Stimulated activated naive CD4-positive, alpha-beta T cell treated with Interleukin-2 at 50 U/mL for 16 hours (primary cell): ENCODE measurements around the gene TMEM184A.
A peak's percentile ranks its signal among the peaks of the same experiment; 100 is the strongest.
"Not testable (repeated sequence)": the region's sequence is repeated elsewhere in the genome, so short reads cannot be mapped to it uniquely, and the experiment has no call there.

ENCODE experiments used
- DNase-seq: peaks from one replicate; lab custom pipeline; 2025; lab: John Stamatoyannopoulos, UW

TMEM184A gene

DNA sequence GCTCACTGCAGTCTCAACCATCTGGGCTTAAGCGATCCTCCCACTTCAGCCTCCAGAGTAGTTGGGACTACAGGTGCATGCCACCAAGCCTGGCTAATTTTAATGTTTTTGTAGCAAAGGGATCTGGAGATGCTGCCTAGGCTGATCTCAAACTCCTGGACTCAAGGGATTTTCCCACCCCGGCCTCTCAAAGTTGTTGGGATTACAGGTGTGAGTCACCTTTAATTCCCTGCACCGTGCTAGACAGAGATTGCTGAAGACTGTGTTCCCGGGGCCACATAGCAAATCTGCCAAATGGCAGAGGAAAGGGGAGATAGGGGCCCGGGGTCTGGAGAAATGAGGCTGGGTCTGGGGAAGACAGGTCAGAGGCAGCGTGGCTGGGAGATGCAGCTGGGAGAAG lies 34.5 kb upstream of the TMEM184A start:
- no peak for DNase-seq

DNA sequence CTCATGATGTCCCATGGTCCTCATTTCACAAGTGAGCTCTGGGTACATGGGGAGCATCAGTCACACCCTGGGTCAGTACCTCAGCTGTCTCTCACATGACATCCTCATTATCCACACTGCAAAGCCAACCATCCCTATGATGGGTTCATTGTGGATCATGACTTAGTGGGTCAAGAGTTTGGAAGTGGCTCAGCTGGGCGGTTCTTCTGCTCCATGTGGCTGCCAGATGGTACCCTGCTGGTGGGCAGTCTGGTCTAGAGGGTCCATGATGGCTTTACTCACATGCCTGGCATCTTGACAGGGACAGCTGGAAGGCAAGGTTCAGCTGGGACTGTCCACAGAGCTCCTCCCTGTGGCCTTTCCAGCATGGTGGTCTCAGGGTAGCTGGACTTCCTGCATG lies 33.0 kb upstream of the TMEM184A start:
- DNase-seq: no peak

DNA sequence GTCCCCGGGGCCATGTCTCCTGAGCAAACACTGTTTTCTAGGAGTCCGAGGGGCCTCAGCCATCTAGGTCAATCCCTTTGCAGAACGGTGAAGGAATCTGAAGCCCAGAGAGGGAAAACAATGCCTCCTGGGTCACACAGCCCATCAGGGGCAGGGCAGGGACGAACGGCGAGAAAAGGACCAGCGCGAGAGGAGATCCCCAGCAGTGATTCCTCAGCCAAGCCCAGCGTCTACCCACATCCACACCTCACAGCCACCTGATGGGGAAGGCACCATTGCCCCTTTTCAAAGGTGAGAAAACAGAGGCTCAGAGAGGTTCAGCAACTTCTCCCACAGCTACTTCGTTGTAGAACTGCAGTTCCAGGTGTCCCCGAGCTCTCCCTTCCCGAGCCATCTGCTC lies 31.7 kb upstream of the TMEM184A start:
- DNase-seq: no peak

DNA sequence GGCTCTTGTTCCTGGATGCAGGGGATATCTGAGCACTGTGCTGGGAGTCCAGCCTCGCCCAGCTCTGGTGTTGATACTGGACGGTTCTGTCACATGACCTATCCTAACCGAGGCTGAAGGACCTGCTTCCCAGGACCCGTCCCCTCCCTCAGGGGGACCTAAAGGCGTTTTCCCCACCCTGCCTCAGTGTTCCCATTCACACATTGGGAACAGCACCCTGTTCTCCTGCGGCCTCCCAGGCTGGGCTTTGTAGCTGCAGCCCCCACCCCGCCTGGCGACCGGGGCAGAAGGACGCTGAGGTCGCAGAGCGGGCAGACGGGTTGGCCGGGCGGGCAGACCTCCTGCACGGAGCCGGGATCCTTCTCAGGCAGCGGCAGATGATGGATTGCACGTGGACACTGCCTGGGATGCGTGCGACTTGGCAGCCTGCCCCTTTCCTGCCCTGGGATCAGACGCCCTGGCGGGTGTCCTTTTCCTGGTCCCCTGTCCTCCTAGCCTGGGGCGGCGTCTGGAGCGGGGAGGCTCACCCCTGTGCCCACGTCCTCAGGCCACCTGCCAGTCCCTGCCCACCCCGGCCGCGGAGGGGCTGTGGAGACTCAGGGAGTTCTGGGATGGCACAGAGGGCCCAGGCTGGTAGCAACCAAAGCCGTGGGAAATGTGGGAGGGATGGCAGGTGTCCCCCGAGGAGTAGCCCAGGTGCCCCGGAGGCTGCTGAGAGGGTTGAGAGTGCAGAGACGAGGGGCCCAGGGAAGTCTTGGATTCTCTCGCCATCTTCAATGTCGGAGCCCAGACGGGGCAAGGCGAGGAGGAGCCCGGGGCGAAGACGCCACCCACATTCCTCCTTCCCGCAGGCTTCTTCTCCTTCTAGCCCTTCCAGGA lies 31.1 kb upstream of the TMEM184A start:
- DNase-seq: no peak

DNA sequence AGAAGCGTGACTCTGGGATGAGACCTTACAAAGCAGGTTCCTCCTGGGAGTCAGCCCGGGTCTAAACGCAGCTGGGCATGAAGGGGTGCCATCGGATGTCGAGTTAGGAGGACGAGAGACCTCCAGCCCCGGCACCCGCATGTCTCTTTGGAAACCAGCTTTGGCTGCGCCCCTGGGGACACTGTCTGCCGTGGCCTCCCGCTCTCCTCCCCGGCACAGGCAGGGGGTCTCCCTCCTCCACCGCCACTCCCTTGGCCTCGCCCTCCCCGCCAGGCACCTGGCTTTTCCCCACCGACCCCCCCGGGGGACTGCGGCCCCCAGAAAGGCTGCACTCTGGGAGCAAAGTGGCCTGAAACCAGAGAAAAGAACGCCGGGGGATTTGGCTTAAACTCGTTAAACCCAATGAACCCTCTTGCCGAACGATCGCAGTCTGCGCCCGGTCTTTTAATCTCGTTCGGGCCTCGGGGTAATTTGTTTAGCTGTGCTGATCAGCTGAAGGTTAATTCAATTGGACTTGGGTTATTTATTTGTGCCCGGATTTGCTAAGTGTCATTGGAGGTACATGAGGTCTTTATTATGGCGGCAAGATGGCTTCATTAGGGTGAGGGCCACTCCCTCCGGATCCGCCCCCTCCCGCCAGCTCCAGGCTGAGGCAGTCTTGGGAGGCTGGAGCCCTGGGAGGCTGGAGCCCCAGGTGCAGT lies 30.3 kb upstream of the TMEM184A start:
- DNase-seq: no peak

DNA sequence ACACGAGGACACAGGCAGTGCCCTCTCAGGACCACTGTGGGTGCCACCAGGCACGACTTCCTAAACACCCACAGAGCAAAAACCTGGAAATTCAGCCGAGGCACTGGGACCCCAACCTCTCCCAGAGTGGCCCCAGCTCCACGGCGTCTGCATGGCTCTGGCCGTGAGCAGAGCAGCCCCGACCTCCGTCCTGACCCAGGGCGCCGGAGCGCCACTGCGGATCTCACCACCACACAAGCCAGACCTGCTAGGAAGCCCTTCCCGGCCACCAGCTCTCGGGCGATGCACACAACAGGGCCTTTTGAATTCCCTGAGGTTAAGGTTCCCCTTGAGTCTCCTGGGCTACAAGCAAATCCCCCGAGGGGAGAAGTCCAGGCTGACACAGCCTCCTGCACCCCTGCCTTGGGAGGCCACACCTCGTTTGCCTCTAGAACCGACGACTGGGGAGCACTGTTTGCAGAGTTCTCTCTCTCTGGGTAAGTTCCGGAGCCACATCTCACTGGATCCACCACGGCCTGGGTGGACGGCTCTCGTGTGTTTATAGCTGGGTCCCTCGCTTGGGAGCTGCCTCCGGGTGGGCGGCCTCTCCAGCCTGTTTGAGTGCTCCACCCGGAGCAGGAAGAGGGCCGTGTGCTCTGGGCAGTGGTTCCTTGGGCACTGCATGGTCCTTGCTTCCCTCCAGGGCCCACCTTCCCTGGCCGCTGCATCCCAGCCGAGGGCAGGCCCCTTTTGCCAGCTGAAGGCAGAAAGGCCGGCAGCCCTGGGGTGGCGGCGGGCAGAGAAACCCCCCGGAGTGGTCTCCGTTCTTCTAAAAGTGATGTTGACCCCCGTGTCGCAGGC lies 29.4 kb upstream of the TMEM184A start:
- no peak for DNase-seq

DNA sequence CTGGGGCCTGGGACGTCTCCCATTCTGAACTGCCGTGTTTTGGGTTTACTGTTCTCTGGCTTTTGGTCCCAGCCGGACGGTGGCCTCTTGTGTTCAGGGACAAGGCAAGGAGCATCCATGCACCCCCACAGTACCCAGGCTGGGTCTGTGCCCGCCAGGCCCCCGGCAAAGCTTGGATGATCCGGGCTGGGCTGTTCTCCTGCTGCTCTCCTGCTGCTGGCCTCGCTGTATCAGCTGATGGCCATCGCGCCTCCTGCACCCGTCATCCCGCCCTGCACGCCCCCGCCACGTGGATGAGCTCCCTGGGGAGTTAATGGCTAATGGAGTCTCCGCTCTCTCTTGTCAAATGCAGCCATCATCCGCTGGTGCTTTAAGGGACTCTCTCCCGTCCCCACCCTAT lies 28.7 kb upstream of the TMEM184A start:
- DNase-seq: no peak

DNA sequence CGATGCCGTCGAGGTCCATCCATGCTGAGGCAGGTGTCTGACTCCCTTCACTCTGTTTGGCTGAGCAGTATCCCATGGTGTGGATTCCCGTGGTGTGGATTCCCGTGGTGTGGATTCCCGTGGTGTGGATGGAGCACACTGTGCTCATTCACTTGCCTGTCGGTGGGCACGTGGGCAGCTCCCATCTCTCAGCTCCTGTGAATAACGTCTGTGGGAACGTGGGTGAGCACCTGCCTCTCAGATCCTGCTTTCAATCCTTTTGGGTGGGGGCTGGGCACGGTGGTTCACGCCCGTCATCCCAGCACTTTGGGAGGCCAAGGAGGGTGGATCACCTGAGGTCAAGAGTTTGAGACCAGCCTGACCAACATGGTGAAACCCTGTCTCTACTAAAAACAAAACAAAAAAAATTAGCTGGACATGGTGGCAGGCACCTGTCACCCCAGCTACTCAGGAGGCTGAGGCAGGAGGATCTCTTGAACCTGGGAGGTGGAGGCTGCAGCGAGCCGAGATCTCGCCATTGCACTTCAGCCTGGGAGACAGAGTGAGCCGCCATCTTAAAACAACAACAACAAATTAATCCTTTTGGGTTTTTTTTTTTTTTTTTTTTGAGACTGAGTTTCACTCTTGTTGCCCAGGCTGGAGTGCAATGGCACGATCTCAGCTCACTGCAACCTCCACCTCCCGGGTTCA lies 27.4 kb upstream of the TMEM184A start:
- DNase-seq: not testable (repeated sequence)

DNA sequence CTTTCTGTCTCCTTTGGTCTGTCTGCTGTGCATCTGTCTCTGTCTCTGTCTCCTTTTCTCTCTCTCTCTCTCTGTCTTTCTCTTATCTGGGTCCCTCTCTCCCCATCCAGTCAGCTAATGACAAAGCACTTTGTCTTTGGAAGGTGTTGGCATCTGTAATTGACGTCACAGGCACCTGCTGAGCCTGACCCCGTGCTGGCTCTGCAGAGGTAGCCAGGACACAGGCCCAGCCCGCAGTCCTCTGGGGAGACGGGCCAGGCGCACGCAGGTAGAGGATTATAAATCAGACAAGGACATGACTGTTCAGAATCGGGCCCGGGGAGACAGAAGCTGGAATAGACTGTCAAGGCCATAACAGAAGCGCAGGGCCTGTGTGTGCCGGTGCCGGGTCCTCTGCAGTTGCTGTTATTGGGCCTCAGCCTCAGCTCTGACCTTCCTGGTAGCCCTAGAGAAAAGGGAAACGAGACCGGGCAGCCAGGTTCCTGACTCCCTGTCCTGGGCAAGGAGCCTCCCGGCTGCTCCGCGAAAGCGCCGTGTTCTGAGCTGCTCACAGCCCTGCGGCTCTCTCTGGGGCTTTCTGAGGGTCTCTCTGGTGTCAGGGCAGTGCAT lies 24.5 kb upstream of the TMEM184A start:
- DNase-seq: no peak

DNA sequence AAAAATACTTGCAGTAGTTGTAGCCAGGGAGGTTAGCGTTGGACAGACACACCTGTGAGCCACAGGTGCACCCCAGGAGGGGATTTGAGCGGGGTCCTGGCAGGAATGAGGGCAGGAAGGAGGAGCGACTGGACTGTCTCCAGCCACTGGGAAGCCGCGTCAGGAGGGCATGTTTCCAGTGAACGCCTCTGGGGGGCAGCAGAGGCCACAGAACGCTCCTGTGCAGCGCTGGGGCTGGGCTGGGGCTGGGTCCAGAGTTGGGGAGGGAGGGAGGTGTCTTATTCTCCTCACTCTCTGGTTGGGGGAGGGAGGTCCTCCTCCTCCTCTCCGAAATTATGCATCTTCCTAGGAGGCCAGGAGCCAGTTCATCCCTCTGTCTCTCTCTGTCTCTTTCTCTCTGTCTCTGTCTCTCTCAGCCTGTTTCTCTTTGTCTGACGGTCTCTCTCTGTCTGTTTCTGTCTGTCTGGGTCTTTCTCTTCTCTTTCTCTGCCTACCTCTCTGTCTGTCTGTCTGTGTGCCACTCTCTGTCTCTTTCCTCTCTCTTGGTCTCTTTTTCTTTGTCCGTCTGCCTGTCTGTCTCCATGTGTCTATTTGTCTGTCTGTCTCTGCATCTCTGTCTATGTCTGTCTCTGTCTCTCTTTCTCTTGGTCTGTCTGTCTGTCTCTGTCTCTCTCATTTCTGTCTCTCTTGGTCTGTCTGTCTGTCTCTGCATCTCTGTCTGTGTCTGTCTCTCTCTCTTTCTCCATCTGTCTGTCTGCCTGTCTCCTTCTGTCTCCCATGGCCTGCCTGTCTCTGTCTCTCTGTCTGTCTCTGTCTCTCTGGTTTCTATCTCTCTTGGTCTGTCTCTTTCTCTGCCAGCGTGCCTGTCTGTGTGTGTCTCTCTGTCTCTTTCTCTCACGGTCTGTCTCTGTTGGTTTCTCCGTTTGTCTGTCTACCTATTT lies 23.7 kb upstream of the TMEM184A start:
- DNase-seq: peak; percentile 65

DNA sequence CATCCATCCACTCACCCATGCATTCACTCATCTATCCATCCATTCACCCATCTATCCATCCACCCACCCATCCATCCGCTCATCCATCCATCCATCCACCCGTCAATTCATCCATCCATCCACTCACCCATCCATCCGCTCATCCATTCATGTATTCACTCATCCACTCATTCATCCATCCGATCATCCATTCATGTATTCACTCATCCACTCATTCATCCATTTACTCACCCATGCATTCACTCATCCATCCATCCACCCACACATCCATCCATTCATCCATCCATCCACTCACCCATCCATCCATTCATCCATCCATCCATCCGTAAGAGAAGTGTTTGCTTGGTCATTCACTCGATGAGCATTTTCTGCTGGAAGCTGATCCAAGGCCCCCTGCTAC lies 22.5 kb upstream of the TMEM184A start:
- DNase-seq: no peak

DNA sequence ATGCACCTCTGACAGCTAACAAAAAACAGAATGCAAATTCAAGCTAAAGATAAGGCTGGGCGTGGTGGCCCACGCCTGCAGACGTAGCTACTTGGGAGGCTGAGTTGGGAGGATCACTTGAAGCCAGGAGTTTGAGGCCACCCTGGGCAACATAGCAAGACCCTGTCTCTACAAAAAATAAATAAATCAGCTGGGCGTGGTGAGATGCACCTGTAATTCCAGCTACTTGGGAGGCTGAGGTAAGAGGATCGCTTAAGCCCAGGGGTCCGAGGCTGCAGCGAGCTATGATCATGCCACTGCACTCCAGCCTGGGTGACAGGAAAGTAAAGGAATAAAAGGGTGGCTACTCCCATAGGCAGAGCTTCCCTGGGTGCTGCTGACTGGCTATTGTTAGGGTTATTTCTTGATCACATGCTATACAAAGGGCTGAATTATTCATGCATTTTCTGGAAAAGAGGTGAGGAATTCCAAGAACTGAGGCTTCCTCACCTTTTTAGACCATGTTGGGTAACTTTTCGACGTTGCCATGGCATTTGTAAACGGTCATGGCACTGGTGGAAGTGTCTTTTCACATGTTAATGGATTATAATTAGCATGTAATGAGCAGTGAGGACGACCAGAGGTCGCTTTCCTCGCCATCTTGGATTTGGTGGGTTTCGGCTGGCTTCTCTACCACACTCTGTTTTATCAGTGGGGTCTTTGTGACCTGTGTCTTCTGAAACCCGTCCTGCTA lies 20.7 kb upstream of the TMEM184A start:
- DNase-seq: no peak

DNA sequence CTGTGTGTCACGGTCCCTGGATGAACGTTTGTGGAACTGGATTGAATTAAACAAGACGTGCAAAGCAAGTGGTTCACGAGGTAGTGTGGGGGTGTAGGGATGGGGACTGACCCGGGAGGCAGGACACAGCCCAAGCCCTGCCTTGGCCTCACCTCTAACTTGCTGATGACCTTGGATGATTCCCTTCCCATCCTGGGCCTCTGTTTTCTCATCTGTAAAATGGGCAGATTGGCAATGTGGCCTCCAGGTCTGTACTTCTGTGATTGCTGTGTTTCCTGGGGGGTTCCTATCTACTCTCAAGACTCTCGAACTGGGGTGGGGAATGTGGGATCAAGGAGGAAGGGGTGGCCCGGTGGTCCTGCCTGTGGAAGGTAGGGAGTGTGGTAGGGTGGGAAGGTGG lies 19.8 kb upstream of the TMEM184A start:
- no peak for DNase-seq

DNA sequence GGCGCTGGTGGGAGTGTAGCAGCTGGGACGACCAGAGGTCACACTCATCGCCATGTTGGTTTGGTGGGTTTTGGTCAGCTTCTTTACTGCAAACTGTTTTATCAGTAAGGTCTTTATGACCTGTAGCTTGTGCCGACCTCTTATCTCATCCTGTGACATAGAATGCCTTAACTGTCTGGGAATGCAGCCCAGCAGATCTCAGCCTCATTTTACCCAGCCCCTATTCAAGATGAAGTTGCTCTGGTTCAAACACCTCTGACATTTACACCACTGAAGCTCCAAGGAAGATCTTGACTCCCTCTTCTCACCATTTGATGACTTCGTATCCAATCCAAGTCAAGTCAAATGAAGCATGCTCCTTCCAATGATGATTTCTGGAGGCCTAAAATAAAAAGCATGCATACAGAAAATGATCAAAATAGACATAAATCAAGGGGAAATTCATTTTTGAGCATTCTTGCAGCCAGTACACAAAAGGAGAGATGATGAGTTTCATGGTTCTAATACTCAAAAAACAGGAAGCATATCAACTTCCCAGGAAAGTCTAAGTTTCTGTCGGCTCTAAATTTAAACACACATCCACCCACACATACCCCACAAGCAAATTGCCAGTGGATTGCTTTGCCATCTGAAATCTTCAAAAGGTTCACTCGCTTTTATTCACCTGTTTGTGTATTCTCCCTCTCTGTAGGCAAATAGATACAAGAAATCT lies 16.3 kb upstream of the TMEM184A start:
- DNase-seq: no peak

DNA sequence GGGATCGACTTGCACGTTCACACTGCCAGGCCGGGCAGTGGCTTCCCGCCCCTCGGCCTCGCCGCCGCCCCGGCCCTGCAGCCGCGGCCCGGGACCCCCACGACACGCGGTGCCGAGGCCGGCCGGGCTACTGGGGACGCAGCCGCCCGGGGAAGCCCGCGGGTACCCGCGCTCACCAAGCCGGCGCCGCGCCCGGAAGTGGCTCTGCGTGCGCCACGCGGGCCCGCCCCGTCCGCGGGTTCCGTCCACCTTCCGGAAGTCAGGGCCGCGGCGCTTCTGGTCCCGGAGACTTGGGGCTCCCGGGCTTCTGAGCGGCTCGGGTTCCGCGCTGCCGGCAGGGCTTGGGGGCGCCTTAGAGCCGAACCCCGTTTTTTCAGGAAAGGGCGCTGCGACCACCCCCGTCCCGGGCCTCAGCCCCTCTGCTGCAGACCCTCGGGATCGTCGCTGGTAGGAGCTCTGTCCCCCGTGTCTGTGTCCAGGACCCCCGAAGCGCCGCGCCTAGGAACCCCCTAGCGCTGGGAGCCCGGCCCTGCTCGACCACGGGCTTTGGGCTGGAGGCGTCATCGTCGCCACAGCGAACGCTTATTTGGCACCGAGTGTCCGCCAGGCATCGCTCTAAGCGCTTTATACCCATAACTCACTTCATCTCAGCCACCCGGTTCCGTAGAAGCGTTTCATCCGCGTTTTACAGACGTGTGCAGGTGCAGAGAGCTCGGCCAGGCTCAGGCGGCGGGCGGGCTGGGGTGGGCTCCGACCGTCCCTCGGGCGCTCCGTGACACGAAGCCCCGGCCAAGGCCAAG lies 14.0 kb upstream of the TMEM184A start, which contains the start of gene PSMG3:
TSS of gene PSMG3 (minus strand) at position 200 of the 800 bp plus-strand sequence. CDS start 693 bp downstream, outside the sequence.
- DNase-seq: peak; percentile 85

DNA sequence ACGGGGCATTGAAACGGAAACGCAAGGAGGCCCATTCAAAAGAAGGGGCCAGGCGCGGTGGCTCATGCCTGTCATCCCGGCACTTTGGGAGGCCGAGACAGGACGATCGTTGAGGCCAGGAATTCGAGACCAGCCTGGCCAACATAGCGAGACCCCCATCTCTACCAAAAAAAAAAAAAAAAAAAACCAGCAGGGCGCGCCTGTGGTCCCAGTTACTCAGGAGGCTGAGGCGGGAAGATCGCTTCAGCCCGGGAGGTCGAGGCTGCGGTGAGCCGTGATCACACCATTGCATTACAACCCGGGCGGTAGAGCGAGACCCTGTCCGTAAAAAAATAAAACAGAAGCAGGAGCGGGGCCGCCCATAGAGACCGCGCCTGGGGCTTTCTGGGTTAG lies 13.4 kb upstream of the TMEM184A start:
- DNase-seq: no peak

DNA sequence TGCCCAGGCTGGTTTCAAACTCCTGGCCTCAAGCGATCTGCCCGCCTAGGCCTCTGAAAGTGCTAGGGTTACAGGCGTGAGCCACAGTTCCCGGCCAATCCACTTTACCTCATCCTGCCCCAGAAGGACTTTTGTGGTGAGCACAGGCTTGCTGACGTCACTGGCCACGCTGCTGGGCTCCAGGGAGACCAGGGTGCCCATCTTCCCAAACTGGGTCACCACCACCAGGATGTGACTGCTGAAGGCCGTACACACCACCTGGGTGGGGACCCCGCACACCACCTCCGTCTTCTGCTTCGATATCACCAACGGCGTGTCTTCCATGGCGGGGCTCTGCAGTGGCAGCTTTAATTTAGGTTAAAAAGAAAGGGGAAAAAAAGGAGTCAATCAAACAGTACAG lies 13.0 kb upstream of the TMEM184A start:
- peak; percentile 29 for DNase-seq

DNA sequence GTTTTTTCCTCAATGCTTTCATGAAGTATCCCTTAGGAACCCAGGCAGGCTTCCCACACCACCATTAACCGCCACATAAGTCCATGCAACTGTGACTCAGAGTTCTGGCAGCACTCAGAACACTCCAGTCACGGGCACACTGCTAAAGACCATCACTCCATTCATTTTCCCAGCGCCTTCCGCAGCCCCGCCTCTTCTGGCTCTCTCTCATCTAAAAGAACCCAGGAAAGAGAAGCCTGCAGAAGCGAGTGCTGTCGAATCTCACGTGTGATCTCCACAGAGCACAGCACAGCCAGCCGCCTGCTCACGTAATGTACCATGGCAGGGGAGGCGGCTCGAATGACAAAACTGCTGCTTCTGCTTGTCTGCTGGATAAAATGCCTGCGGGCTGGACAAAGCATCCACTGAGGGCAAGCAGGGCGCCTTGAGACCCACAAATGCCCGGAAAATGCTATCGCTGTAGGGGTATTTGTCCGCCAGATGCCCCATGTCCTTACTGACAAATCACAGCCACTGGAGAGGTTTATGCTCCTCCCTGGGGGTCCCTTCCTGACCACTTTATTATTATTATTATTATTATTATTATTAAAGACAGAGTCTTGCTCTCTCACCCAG lies 12.0 kb upstream of the TMEM184A start:
- no peak for DNase-seq
